ENCODE results near the gene REL.

Gene REL

DNA sequence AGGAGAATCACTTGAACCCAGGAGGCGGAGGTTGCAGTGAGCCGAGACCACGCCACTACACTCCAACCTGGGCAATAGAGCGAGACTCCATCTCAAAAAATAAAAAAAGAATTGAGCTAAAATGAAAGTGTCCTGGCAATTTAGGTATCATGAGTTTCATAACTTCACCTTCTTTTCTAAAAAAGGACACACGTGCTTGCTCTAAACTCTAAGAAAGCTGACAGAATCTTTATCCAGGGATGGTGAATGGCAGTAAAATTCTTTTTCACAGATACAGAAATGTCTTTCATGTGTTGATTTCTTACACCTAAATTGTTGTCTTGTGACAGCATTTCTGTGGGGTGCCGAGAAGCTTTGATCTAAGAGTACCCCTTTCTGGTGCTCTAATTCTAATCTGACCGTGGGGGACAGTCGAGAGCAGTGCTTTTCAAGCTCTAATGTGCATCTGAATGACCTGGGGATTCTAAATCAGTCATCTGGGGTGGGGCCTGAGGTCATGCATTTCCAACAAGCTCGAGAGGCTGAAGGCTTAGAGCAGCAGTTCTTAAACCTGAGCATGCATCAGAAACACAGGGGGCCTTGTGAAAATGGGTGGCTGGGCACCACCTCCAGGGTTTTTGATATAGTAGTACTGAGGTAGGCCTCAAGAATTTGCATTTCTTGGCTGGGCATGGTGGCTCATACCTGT, 42.1 kb upstream of the REL start:
- TF ChIP-seq, protein P1, sequence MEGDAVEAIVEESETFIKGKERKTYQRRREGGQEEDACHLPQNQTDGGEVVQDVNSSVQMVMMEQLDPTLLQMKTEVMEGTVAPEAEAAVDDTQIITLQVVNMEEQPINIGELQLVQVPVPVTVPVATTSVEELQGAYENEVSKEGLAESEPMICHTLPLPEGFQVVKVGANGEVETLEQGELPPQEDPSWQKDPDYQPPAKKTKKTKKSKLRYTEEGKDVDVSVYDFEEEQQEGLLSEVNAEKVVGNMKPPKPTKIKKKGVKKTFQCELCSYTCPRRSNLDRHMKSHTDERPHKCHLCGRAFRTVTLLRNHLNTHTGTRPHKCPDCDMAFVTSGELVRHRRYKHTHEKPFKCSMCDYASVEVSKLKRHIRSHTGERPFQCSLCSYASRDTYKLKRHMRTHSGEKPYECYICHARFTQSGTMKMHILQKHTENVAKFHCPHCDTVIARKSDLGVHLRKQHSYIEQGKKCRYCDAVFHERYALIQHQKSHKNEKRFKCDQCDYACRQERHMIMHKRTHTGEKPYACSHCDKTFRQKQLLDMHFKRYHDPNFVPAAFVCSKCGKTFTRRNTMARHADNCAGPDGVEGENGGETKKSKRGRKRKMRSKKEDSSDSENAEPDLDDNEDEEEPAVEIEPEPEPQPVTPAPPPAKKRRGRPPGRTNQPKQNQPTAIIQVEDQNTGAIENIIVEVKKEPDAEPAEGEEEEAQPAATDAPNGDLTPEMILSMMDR (conservative IDR thresholded peaks at IDR 0.05; ENCODE audit: low read depth, low read length) = no peak
- no peak overlapping the region for H3K4me3 ChIP-seq (ENCODE audit: low read length)
- no peak for DNase-seq (ENCODE audit: low read depth)

DNA sequence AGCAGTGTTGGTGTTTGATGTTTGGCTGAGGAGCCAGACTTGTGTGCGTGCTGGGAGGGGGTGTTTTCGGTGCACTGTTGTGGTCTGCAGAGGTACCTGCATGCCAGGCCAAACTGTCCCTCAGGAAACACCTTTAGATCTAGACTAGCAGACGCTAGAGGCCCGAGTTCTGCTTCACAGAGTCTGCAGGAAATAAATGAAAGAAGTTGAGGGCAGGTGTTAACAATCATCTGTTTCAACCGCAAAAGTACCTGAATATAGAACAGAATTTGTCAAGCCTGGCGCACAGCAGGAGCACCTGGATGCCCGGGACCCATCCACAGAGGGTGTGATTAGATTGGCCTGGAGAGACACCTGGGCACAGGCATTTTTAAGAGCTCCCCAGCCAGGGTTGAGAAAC, 40.5 kb upstream of the REL start:
- DNase-seq (ENCODE audit: low read depth) = no peak
- TF ChIP-seq, protein P1 (conservative IDR thresholded peaks at IDR 0.05; ENCODE audit: low read depth, low read length) = no peak
- no peak overlapping the region for H3K4me3 ChIP-seq (ENCODE audit: low read length)

DNA sequence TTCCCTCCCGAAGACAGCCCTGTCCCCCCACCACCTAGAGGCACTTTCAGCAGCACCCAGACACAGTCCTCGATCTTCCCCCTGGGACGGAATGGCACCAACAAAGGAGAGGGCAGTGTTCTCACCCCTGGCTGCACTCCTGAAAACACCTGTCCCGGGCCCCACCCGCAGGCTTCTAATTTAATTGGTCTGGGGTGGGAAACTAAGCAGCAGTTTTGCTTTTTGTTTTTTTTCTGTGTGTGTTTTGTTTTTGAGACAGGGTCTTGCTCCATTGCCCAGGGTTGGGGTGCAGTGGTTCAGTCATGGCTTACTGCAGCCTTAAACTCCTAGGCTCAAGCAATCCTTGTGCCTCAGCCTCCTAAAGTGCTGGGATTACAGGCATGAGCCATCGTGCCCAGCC, 38.4 kb upstream of the REL start:
- no peak overlapping the region for H3K4me3 ChIP-seq (ENCODE audit: low read length)
- TF ChIP-seq, protein P1 (conservative IDR thresholded peaks at IDR 0.05; ENCODE audit: low read depth, low read length) = no peak
- no peak for DNase-seq (ENCODE audit: low read depth)

DNA sequence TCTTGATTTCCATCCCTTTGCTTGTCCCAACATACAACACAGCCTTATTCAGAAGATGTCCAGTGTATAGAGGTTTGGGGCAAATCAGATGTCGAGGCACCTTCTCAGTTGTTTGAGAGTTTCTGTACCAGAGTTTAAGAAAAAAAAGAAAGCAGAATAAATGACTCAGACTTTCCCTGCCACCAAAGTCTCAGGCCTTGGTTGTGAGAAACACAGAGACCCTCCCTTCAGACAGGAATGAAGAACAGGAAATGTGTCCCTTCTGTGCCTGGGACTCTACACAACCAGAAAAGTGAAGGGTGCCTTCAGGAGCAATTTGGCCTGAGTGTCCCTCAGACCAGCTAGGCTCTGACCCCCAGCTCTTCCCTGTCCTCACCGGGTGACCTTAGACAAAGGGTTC, 37.3 kb upstream of the REL start:
- TF ChIP-seq, protein P1 (conservative IDR thresholded peaks at IDR 0.05; ENCODE audit: low read depth, low read length) = no peak
- DNase-seq (ENCODE audit: low read depth) = no peak
- no peak overlapping the region for H3K4me3 ChIP-seq (ENCODE audit: low read length)

DNA sequence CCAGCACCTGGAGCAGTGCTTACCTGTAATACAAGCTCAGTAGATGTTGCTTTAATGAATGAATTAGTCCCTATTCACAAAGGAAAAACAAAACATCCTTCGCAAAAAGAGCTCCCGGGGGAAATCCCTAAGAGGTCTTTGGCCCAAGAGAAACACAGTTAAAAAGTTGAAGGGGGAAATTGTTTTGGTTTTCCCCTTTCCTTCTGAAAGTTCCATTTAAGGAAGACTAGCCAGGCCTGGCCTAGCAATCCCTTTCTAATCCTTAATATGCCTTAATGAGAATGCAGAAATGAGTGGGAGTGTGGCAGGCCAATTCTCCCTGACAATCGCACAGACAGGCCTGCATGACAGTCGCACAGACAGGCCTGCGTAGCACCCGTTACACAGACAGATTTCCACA, 33.5 kb upstream of the REL start:
- no peak for DNase-seq (ENCODE audit: low read depth)
- TF ChIP-seq, protein P1 (conservative IDR thresholded peaks at IDR 0.05; ENCODE audit: low read depth, low read length) = no peak
- no peak overlapping the region for H3K4me3 ChIP-seq (ENCODE audit: low read length)

DNA sequence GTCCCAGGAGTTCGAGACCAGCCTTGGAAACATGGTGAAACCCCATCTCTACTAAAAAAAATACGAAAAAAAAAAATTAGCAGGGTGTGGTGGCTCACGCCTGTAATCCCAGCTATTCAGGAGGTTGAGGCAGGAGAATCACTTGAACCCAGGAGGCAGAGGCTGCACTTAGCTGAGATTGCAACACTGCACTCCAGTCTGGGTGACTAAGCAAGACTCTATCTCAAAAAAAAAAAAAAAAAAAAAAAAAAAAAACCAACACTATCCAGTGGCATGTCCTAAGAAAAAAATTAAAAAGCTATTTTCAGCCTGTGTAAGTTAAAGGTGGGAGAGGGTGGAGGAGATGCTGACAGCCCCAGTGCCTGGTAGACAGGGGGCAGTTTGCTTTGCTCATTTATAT, 32.2 kb upstream of the REL start:
- no peak for DNase-seq (ENCODE audit: low read depth)
- TF ChIP-seq, protein P1 (conservative IDR thresholded peaks at IDR 0.05; ENCODE audit: low read depth, low read length) = no peak
- H3K4me3 ChIP-seq (ENCODE audit: low read length) = no peak overlapping the region

DNA sequence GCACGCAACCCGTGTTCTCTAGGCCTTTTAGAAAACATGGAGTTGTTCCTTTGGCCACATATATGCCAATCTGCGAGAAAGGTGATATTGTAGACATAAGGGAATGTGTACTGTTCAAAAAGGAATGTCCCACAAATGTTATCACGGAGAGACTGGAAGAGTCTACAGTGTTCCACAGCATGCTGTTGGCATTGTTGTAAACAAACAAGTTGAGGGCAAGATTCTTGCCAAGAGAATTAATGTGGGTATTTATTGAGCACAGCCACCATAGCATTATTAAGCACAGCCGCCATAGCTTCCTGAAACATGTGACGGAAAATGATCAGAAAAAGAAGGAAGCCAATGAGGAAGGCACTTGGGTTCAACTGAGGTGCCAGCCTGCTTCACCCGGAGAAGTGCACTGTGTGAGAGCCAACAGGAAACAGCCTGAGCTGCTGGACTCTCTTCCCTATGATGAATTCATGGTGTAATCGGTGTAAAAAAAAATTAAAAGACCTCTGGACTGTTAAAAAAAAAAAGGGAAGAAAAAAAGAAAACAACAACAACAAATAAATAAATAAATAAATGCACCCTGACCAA, 29.0 kb upstream of the REL start:
- TF ChIP-seq, protein P1 (conservative IDR thresholded peaks at IDR 0.05; ENCODE audit: low read depth, low read length) = no peak
- no peak overlapping the region for H3K4me3 ChIP-seq (ENCODE audit: low read length)

More for the DNA sequence above, 29.0 kb upstream of the REL start:
- no peak for DNase-seq (ENCODE audit: low read depth)
